Fibroblast of peridontal ligament (primary cell): ENCODE data around the gene COL4A2.

Source experiments
- DNase-seq: peaks from one replicate; pipeline ENCODE4 v3.0.0-alpha.2; 2010; ENCODE audit errors: extremely low read depth

COL4A2 gene

GRCh38 chr13:110402299-110403069, 95.4 kb downstream of the COL4A2 start:
- DNase-seq, result no peak

- peak; percentile 47 for DNase-seq
Measured at GRCh38 chr13:110403315-110403714, 96.2 kb downstream of the COL4A2 start.

- no peak for DNase-seq
Measured at GRCh38 chr13:110403721-110404120, 96.6 kb downstream of the COL4A2 start.

- no peak for DNase-seq
Measured at GRCh38 chr13:110404321-110404720, 97.2 kb downstream of the COL4A2 start.

- DNase-seq, result peak; percentile 73
Measured at GRCh38 chr13:110405597-110406450, 98.7 kb downstream of the COL4A2 start.

- no peak for DNase-seq
Measured at GRCh38 chr13:110407021-110407420, 99.9 kb downstream of the COL4A2 start.

- no peak for DNase-seq
Measured at GRCh38 chr13:110407531-110407930, 100.4 kb downstream of the COL4A2 start.

GRCh38 chr13:110408286-110408685, 101.2 kb downstream of the COL4A2 start:
- DNase-seq, result no peak

- DNase-seq, result peak; percentile 34
Measured at GRCh38 chr13:110409581-110409992, 102.5 kb downstream of the COL4A2 start.

- no peak for DNase-seq
Measured at GRCh38 chr13:110410000-110410399, 102.9 kb downstream of the COL4A2 start.

GRCh38 chr13:110410936-110411687, 104.0 kb downstream of the COL4A2 start:
- DNase-seq, result no peak

- no peak for DNase-seq
Measured at GRCh38 chr13:110411688-110412059, 104.6 kb downstream of the COL4A2 start.

GRCh38 chr13:110412132-110412914, 105.2 kb downstream of the COL4A2 start:
- DNase-seq, result peak; percentile 100

- no peak for DNase-seq
Measured at GRCh38 chr13:110413016-110413675, 106.1 kb downstream of the COL4A2 start.

- DNase-seq, result no peak
Measured at GRCh38 chr13:110413676-110414040, 106.6 kb downstream of the COL4A2 start.

- no peak for DNase-seq
Measured at GRCh38 chr13:110414283-110414682, 107.2 kb downstream of the COL4A2 start.

- DNase-seq, result no peak
Measured at GRCh38 chr13:110414931-110415330, 107.8 kb downstream of the COL4A2 start.

GRCh38 chr13:110415669-110416068, 108.6 kb downstream of the COL4A2 start:
- no peak for DNase-seq

GRCh38 chr13:110416131-110417025, 109.3 kb downstream of the COL4A2 start:
- peak; percentile 70 for DNase-seq

- no peak for DNase-seq
Measured at GRCh38 chr13:110418944-110419343, 111.9 kb downstream of the COL4A2 start.
